ENCODE measurements around the gene CDK14.

GRCh38 chr7:90994601-90995000 lies 398.5 kb downstream of the CDK14 start:
- TF ChIP-seq POLR2A (IDR thresholded peaks at IDR 0.05), result no peak
- TF ChIP-seq, protein P1, sequence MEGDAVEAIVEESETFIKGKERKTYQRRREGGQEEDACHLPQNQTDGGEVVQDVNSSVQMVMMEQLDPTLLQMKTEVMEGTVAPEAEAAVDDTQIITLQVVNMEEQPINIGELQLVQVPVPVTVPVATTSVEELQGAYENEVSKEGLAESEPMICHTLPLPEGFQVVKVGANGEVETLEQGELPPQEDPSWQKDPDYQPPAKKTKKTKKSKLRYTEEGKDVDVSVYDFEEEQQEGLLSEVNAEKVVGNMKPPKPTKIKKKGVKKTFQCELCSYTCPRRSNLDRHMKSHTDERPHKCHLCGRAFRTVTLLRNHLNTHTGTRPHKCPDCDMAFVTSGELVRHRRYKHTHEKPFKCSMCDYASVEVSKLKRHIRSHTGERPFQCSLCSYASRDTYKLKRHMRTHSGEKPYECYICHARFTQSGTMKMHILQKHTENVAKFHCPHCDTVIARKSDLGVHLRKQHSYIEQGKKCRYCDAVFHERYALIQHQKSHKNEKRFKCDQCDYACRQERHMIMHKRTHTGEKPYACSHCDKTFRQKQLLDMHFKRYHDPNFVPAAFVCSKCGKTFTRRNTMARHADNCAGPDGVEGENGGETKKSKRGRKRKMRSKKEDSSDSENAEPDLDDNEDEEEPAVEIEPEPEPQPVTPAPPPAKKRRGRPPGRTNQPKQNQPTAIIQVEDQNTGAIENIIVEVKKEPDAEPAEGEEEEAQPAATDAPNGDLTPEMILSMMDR (IDR thresholded peaks at IDR 0.05), result no peak
